Measurements from ENCODE around the gene GID4.

DNA sequence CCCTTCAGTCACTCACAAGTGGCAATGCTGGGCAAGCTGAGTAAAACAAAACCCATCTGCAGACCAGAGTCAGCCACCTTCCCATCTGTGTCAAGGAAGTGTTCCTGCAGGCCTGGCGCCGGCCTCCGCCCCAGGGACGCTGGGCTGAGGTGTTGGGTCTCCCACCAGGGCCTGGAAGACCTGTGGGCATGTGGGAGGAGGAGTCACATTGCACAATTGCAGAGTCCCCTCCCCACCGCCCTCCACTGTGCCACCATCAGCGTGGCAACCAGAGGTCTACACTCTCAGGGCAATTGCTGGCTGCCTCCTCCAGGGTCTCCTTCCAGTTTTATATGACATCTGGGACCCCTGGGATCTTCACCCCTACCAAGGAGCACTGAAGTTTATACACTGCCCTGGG lies 66.4 kb downstream of the GID4 start:
- TF ChIP-seq, protein P1, sequence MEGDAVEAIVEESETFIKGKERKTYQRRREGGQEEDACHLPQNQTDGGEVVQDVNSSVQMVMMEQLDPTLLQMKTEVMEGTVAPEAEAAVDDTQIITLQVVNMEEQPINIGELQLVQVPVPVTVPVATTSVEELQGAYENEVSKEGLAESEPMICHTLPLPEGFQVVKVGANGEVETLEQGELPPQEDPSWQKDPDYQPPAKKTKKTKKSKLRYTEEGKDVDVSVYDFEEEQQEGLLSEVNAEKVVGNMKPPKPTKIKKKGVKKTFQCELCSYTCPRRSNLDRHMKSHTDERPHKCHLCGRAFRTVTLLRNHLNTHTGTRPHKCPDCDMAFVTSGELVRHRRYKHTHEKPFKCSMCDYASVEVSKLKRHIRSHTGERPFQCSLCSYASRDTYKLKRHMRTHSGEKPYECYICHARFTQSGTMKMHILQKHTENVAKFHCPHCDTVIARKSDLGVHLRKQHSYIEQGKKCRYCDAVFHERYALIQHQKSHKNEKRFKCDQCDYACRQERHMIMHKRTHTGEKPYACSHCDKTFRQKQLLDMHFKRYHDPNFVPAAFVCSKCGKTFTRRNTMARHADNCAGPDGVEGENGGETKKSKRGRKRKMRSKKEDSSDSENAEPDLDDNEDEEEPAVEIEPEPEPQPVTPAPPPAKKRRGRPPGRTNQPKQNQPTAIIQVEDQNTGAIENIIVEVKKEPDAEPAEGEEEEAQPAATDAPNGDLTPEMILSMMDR (IDR thresholded peaks at IDR 0.05): no peak
- no peak for TF ChIP-seq POLR2A (IDR thresholded peaks at IDR 0.05)
- TF ChIP-seq POLR2AphosphoS5 (IDR thresholded peaks at IDR 0.05): no peak
